ENCODE measurements around the gene MAN1C1. TPM values are rescaled to one million over a fixed set of nuclear protein-coding genes. Genes with fewer than 3 reads are reported as not detected.

MAN1C1 gene
- total RNA-seq, 1 experiment from 2014 or later: 0.40 TPM

- in situ Hi-C loops (cut with HindIII; ENCODE audit: low pct_unique_long_range_greater_than_20kb, low sequenced_read_pairs): no loop called here
- DNase-seq (ENCODE audit: low read depth, low spot score): no peak
Measured at GRCh38 chr1:25832336-25833037, 215.9 kb downstream of the MAN1C1 start.

DNA sequence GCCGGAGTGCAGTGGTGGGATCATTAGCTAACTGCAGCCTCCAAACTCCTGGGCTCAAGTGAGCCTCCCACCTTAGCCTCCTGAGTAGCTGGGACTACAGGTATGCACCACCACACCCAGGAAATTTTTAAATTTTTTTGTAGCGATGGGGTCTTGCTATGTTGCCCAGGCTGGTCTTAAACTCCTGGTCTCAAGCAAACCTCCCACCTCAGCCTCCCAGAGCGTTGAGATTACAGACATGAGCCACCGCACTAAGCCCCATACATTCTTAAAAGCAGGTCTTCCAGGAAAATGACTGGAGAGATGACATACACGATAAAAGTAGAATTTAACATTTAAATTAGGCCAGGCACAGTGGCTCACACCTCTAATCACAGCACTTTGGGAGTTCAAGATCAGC lies 216.6 kb downstream of the MAN1C1 start:
- in situ Hi-C loops (cut with HindIII; ENCODE audit: low pct_unique_long_range_greater_than_20kb, low sequenced_read_pairs): no loop called here
- no peak for DNase-seq (ENCODE audit: low read depth, low spot score)

Other genes with a start within 250 kb of the MAN1C1 start
- 0.37 and 0.77 TPM in 2 replicates for gene RHCE, start 196.0 kb upstream of the MAN1C1 start, total RNA-seq (2014; rRNA removed; shearing (Covaris generic))
- 18.5 and 19.7 TPM in 2 replicates for gene MACO1, start 185.9 kb upstream of the MAN1C1 start, total RNA-seq (2014; rRNA removed; shearing (Covaris generic))
- gene LDLRAP1, start 73.2 kb upstream of the MAN1C1 start, total RNA-seq (2014; rRNA removed; shearing (Covaris generic)): 13.4 and 13.7 TPM in 2 replicates
- gene SELENON, start 183.4 kb downstream of the MAN1C1 start, total RNA-seq (2014; rRNA removed; shearing (Covaris generic)): 38.3 and 45.1 TPM in 2 replicates
- 36.2 and 41.6 TPM in 2 replicates for gene MTFR1L, start 203.2 kb downstream of the MAN1C1 start, total RNA-seq (2014; rRNA removed; shearing (Covaris generic))
- 6.6 and 7.0 TPM in 2 replicates for gene AUNIP, start 242.7 kb downstream of the MAN1C1 start, total RNA-seq (2014; rRNA removed; shearing (Covaris generic))

Measured in SK-MEL-5 (cell line).